Suppressor macrophage treated with lipopolysaccharide for 1 hour (primary cell): Measurements from ENCODE around the gene THAP4.
"Not testable (repeated sequence)": the region's sequence is repeated elsewhere in the genome, so short reads cannot be mapped to it uniquely, and the experiment has no call there.

Source experiments
- DNase-seq, 3 donors: peaks; one replicate each; pipeline ENCODE4 v3.0.0-alpha.2; 2020 to 2022

THAP4 gene

DNA sequence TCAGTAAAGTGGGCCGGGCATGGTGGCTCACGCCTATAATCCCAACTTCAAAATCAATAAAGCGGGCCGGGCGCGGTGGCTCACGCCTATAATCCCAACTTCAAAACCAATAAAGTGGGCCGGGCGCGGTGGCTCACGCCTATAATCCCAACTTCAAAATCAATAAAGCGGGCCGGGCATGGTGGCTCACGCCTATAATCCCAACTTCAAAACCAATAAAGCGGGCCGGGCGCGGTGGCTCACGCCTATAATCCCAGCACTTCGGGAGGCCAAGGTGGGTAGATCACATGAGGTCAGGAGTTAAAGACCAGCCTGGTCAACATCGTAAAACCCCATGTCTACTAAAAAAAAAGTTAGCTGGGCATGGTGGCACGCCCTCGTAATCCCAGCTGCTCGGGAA, 25.8 kb upstream of the THAP4 start:
- not testable (repeated sequence) for DNase-seq

DNA sequence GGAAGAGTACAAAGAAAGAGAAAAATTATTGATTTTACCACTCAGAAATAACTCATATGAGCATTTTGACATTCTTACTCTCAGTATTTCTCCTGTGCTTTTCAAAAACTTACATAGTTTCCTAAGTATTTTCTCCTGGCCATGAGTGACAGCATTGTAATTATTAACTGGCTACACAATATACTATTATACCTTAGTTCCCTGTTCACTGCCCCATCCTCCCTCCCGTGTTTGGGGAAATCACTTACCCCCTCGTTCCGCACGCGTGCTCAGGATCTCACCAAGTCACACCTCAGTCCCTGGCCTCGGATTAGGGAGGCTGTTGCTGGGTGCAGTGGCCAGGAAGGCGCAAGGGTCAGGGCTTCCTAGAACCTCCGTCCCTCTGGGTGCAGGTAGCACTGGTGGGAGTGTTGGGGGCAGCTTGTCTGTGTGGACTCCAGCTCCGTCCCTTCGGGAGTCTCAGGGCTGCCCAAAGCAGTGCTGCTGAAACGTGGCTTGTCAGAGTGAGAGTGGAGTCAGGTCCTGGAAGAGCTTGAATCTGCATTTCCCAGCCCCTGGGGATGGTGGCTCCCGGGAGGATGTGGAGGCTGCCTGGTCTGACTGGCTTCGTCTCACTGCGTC, 23.7 kb upstream of the THAP4 start:
- no peak for DNase-seq

GRCh38 chr2:241659150-241659739, 22.3 kb upstream of the THAP4 start:
- DNase-seq, result peak; percentile 52 to 58 (median 53)

GRCh38 chr2:241658296-241658695, 21.3 kb upstream of the THAP4 start:
- DNase-seq, result peak in 1 of 3 donors; percentile 7

GRCh38 chr2:241657786-241658254, 20.9 kb upstream of the THAP4 start:
- DNase-seq, result no peak

GRCh38 chr2:241656190-241656741, 19.3 kb upstream of the THAP4 start:
- no peak for DNase-seq

- no peak for DNase-seq
Measured at GRCh38 chr2:241655516-241656189, 18.7 kb upstream of the THAP4 start.

- no peak for DNase-seq
Measured at GRCh38 chr2:241654551-241654950, 17.6 kb upstream of the THAP4 start.

DNA sequence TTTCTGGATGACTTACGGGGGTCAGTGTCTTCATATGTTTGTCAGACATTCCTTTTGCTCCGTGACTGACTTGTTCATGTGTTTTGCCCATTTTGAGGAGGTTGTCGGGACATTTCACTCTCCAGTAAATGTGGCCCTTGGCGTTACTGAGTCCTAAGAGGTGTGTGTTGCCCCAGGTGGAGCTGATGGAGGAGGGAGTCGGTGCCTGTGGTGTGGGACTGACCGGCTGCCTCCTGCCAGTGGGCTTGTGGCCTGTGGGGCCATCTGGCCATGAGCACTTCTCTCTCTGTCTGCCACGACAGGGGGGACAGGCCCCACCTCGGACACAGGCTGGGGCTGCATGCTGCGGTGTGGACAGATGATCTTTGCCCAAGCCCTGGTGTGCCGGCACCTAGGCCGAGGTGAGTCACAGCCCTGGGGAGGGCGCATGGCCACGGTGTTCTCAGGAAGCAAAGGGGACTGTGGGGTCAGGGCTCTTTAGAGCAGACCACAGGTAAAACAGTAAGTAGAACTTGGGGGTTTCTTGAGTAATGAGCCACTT, 16.3 kb upstream of the THAP4 start:
- no peak for DNase-seq

DNA sequence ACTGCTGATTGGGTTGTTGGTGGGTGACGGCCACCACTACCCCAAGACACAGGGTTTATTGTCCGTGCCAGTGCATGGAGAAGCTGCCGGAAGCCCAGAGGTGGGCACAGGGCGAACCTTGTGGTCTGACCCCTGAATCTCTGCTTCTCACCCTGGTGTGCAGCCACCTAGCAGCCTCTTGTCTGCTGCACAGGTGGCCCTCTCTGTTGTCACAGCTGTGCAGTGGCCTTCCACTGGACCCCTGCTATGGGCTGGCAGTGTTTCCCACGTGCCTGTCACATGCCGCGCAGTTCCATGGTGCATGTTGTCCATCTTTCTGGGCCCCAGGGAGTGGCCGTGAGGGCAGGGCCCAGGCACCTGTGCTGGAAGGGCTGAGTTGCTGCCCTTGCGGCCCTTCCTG, 15.8 kb upstream of the THAP4 start:
- DNase-seq, result no peak

DNA sequence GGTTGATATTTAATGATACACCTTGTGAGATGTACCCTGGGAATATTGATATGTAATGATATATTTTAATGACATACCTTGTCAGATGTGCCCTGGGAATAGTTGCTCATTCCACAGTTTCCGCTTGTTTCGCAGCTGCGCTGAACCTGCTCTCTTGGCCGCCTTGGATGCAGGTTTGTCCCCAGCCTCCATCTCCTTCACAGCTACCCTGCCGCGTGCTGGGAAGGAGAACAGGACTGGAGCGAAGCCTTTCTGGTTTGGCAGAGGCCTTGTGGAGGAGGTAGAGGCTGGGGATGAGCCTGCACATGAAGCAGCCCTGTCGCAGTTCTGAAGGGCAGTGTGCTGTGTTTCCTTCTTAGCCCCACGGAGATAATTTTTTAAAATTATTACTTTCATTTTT, 15.2 kb upstream of the THAP4 start:
- no peak for DNase-seq

DNA sequence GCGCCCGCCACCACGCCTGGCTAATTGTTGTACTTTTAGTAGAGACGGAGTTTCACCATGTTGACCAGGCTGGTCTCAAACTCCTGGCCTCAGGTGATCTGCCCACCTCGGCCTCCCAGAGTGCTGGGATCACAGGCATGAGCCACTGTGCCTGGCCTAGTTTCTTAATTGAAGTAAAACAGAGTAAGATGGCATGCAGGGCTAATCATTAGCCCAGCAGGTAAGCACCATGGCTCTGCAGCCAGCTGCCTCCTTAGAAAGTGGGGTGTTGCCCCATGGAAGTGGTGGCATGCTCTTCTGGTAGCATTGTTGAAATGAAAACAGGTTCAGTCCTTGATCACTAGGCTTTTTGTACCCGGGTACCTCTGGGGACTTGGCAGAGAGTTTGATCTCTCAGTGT, 13.0 kb upstream of the THAP4 start:
- no peak for DNase-seq

GRCh38 chr2:241649404-241649803, 12.4 kb upstream of the THAP4 start:
- DNase-seq, result no peak

DNA sequence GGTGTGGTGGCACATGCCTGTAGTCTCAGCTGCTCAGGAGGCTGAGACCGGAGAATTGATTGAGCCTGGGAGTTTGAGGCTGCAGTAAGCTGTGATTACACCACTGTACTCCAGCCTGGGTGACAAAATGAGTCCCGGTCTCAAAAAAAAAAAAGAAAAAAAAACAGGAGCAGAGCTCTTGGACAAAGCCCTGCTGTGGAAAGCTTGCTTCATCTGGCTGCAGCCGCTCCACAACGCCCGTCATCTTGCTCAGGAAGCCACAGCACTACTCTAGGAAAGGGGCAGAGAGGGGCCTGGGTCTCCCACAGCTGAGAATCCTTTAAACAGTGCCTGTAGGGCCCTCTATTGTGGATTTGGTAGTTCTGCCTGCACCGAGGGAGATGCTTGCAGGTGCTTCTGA, 11.5 kb upstream of the THAP4 start:
- no peak for DNase-seq

DNA sequence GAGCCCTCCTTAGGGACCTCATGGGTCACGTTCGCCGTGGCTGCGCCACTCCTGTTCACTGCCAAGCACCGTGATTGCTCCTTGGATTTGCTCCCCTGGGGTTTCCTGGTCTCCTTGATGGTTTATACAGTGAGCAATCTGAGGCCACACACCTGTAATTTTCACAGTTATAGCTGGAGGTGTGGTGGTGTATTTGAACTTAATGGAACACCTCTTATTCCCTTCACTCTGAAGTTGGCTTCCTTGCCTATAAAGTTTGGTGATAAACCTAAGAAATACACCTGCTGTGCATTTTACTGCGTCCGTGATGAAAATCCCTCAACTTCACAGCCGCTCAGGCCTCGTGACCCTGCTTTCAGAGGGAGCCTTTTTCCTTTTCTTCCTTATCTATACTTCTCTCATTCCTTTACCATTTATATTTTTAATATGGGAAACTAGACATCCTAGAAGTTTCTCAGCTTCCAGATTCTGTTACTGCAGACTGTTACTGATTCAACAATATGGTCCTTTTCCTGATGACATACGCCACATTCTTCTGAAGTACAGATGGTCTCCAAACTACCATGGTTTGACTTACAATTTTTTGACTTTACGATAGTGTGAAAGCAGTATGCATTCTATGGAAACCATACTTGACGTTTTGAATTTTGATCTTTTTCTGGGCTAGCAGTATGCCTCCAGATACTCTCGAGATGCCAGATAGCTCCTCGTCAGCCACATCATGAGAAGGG, 9.1 kb upstream of the THAP4 start:
- DNase-seq, result no peak

GRCh38 chr2:241645056-241645914, 8.3 kb upstream of the THAP4 start:
- DNase-seq, result no peak

DNA sequence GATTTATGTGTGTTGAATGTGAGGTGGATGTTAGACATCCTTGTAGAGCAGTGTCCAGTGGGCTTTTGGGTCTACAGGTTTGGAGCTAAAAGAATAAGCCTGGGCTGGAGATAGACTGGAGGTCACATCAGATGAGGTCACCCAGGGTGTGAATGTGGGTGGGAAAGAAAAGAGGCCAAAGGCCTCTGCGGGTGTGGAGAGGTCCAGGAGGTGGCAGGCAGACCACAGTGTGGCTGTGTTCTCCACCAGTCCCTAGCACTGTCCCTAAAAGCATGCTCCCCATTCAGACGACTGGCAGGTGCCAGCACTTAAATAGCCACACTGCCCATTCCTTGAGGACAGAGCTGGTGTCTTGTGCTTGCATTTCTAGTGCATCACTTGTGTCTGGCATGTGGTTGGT, 4.7 kb upstream of the THAP4 start:
- peak; percentile 45 to 61 (median 49) for DNase-seq

DNA sequence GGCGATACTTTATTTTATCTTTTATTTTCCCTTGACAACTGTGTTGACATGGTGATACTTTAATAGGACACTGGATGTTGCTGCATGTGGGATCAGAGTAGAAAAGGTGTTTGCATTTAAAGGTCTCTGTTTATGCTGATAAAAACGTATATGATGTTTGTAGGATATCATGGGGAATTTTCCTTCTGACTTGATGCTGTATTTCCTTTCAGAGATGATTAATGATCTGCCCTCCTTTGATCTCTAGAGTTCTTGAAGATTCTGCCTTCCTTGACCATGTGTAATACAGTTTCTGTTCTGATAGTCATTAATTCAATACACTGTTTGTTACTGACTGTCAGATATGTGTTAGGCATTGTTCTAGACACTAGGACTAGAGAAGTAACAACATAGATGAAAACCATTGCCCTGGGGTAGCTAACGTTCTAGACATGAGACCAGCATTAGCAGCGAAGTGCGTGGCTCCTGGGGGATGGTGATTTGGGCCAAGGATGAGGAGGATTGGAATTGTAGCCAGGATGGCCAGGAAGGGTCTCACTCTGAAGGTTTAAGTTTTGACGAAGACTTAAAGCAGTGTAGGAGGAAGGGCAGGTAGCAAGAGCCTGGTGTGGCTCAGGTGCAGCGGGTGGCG, 3.3 kb upstream of the THAP4 start:
- no peak for DNase-seq

DNA sequence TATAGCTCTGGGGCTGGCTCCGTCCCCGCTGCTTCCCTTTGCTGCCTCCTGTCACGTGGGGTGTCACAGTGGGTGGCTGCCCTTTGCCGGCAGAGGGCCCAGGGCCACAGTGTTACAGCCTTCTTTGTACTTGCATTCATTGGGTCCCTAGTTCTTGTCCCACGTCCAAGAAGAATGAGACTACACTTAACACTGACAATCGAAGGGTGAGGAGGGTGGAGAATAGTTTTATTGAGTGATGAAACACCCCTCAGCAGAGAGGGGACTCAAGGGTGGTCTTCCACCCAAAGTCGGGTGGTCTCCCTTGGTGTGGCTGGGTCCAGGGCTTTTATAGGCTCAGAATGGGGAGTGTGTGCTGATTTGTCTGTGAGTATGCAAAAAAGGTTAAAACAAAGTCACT, 2.4 kb upstream of the THAP4 start:
- DNase-seq, result no peak

- DNase-seq, result no peak
Measured at GRCh38 chr2:241638940-241639339, 2.0 kb upstream of the THAP4 start.
